NCI-H2171 (cell line): ENCODE measurements around the gene ZCCHC2.

Experiments
- DNase-seq: peaks from one replicate; lab custom pipeline; 2025; lab: John Stamatoyannopoulos, UW

Gene ZCCHC2

GRCh38 chr18:62512532-62512931, 10.3 kb upstream of the ZCCHC2 start:
- DNase-seq: no peak

- no peak for DNase-seq
These were observed 9.8 kb upstream of the ZCCHC2 start for GRCh38 chr18:62512996-62513395.

- no peak for DNase-seq
These were observed 8.3 kb upstream of the ZCCHC2 start for GRCh38 chr18:62514570-62514969.

GRCh38 chr18:62516242-62516641, 6.6 kb upstream of the ZCCHC2 start:
- DNase-seq: no peak

GRCh38 chr18:62518460-62519375, 4.1 kb upstream of the ZCCHC2 start:
- DNase-seq: no peak

GRCh38 chr18:62519684-62520083, 3.1 kb upstream of the ZCCHC2 start:
- no peak for DNase-seq

- DNase-seq: no peak
These were observed 1.7 kb upstream of the ZCCHC2 start for GRCh38 chr18:62521082-62521481.

- no peak for DNase-seq
These were observed 1.2 kb upstream of the ZCCHC2 start for GRCh38 chr18:62521593-62521992.

GRCh38 chr18:62522178-62522503, 684 bp upstream of the ZCCHC2 start:
- peak; percentile 22 for DNase-seq

- no peak for DNase-seq
These were observed 397 bp downstream of the ZCCHC2 start for GRCh38 chr18:62523255-62523588.

GRCh38 chr18:62523631-62524439, 1.0 kb downstream of the ZCCHC2 start:
- peak; percentile 19 for DNase-seq

- peak; percentile 41 for DNase-seq
These were observed 1.8 kb downstream of the ZCCHC2 start for GRCh38 chr18:62524440-62525200.

- no peak for DNase-seq
These were observed 2.8 kb downstream of the ZCCHC2 start for GRCh38 chr18:62525608-62526007.

- DNase-seq: peak; percentile 78
These were observed 3.5 kb downstream of the ZCCHC2 start for GRCh38 chr18:62526098-62527025.

GRCh38 chr18:62529597-62529996, 6.8 kb downstream of the ZCCHC2 start:
- DNase-seq: no peak

- no peak for DNase-seq
These were observed 8.3 kb downstream of the ZCCHC2 start for GRCh38 chr18:62531078-62531477.

- no peak for DNase-seq
These were observed 9.1 kb downstream of the ZCCHC2 start for GRCh38 chr18:62531931-62532330.

- DNase-seq: no peak
These were observed 13.2 kb downstream of the ZCCHC2 start for GRCh38 chr18:62536005-62536404.

GRCh38 chr18:62537042-62537894, 14.4 kb downstream of the ZCCHC2 start:
- DNase-seq: no peak

GRCh38 chr18:62537946-62538345, 15.1 kb downstream of the ZCCHC2 start:
- DNase-seq: no peak
